GM12878 (cell line): Measurements from ENCODE around the gene CP.

Experiments
- ETV6 ChIP-seq, 2 experiments: fragments of 450-650 bp in 1 of 2; IDR thresholded peaks in 1 of 2; conservative IDR thresholded peaks in 1 of 2; 2 replicates each; pipeline ENCODE4 v1.6.1; 2014; ENCODE audit warnings: antibody characterized with exemption in 1 of 2, borderline replicate concordance in 1 of 2, low read depth in 1 of 2, mild to moderate bottlenecking in 1 of 2, moderate library complexity in 1 of 2
- REST ChIP-seq: IDR thresholded peaks from 2 replicates; pipeline ENCODE4 v1.6.1; 2012; ENCODE audit warnings: mild to moderate bottlenecking, low read depth, low read length
- TF ChIP-seq, protein P1 (sequence below), 3 experiments: IDR thresholded peaks in 2 of 3; conservative IDR thresholded peaks in 1 of 3; 2 replicates each; pipeline ENCODE4 v1.5.1; 2011; ENCODE audit warnings: low read depth in 3 of 3, low read length in 3 of 3, mild to moderate bottlenecking in 3 of 3, control low read depth in 2 of 3, moderate library complexity in 2 of 3, inconsistent platforms in 1 of 3, mixed read lengths in 1 of 3; ENCODE audit not compliant: control insufficient read depth in 2 of 3, insufficient read depth in 1 of 3; ENCODE audit errors: extremely low read depth in 1 of 3
- TF ChIP-seq, protein P2 (sequence below): IDR thresholded peaks from 2 replicates; pipeline ENCODE4 v1.6.1; 2012; ENCODE audit warnings: low read depth, low read length, improper control_type of control experiment

GRCh38 chr3:149122721-149123578 is 98.7 kb downstream of the CP start:
- TF ChIP-seq ETV6 (conservative IDR thresholded peaks at IDR 0.05 in 1 of 2, IDR thresholded peaks at IDR 0.05 in 1 of 2; ENCODE audit: borderline replicate concordance in 1 of 2, low read depth in 1 of 2), result no peak
- TF ChIP-seq, protein P1, sequence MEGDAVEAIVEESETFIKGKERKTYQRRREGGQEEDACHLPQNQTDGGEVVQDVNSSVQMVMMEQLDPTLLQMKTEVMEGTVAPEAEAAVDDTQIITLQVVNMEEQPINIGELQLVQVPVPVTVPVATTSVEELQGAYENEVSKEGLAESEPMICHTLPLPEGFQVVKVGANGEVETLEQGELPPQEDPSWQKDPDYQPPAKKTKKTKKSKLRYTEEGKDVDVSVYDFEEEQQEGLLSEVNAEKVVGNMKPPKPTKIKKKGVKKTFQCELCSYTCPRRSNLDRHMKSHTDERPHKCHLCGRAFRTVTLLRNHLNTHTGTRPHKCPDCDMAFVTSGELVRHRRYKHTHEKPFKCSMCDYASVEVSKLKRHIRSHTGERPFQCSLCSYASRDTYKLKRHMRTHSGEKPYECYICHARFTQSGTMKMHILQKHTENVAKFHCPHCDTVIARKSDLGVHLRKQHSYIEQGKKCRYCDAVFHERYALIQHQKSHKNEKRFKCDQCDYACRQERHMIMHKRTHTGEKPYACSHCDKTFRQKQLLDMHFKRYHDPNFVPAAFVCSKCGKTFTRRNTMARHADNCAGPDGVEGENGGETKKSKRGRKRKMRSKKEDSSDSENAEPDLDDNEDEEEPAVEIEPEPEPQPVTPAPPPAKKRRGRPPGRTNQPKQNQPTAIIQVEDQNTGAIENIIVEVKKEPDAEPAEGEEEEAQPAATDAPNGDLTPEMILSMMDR (IDR thresholded peaks at IDR 0.05 in 2 of 3, conservative IDR thresholded peaks at IDR 0.05 in 1 of 3; ENCODE audit: control insufficient read depth in 2 of 3, extremely low read depth in 1 of 3, insufficient read depth in 1 of 3, low read depth in 3 of 3, low read length in 3 of 3), result no peak
- no peak for TF ChIP-seq REST
- TF ChIP-seq, protein P2, sequence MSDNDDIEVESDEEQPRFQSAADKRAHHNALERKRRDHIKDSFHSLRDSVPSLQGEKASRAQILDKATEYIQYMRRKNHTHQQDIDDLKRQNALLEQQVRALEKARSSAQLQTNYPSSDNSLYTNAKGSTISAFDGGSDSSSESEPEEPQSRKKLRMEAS, result no peak
